ENCODE data around the gene FEM1B. TPM values are rescaled to one million over a fixed set of nuclear protein-coding genes. Genes with fewer than 3 reads are reported as not detected.
A peak's percentile ranks its signal among the peaks of the same experiment; 100 is the strongest.

The FEM1B gene
- total RNA-seq, 4 donors from 2014 or later, result 28.1 to 48.2 (median 43.0) TPM

GRCh38 chr15:68336516-68336915 is 59.0 kb downstream of the FEM1B start:
- Histone ChIP-seq H3K9me3 (no peaks in the 10 kb centered on the region), H3K27me3 (no peaks in the 10 kb centered on the region), H3K4me3 (no peak overlapping the region), H3K27ac (no peak overlapping the region), H3K36me3 (no peaks in the 10 kb centered on the region), H3K4me1 (peaks cover 0 to 2% (median 0%) of the 10 kb centered on the region in 4 donors)
- no peak for DNase-seq
- TF ChIP-seq, protein P1, sequence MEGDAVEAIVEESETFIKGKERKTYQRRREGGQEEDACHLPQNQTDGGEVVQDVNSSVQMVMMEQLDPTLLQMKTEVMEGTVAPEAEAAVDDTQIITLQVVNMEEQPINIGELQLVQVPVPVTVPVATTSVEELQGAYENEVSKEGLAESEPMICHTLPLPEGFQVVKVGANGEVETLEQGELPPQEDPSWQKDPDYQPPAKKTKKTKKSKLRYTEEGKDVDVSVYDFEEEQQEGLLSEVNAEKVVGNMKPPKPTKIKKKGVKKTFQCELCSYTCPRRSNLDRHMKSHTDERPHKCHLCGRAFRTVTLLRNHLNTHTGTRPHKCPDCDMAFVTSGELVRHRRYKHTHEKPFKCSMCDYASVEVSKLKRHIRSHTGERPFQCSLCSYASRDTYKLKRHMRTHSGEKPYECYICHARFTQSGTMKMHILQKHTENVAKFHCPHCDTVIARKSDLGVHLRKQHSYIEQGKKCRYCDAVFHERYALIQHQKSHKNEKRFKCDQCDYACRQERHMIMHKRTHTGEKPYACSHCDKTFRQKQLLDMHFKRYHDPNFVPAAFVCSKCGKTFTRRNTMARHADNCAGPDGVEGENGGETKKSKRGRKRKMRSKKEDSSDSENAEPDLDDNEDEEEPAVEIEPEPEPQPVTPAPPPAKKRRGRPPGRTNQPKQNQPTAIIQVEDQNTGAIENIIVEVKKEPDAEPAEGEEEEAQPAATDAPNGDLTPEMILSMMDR (IDR thresholded peaks at IDR 0.05), result no peak
- no peak for TF ChIP-seq POLR2A (IDR thresholded peaks at IDR 0.05)

- Histone ChIP-seq H3K4me3 (no peak overlapping the region), H3K9me3 (no peaks in the 10 kb centered on the region), H3K36me3 (no peaks in the 10 kb centered on the region), H3K27ac (no peak overlapping the region), H3K4me1 (peaks cover 0 to 11% (median 0%) of the 10 kb centered on the region in 4 donors), H3K27me3 (no peaks in the 10 kb centered on the region)
- no peak for DNase-seq
- TF ChIP-seq POLR2A (IDR thresholded peaks at IDR 0.05), result no peak
- TF ChIP-seq, protein P1 (IDR thresholded peaks at IDR 0.05), result no peak
These were observed 60.3 kb downstream of the FEM1B start for GRCh38 chr15:68337826-68338225.

DNA sequence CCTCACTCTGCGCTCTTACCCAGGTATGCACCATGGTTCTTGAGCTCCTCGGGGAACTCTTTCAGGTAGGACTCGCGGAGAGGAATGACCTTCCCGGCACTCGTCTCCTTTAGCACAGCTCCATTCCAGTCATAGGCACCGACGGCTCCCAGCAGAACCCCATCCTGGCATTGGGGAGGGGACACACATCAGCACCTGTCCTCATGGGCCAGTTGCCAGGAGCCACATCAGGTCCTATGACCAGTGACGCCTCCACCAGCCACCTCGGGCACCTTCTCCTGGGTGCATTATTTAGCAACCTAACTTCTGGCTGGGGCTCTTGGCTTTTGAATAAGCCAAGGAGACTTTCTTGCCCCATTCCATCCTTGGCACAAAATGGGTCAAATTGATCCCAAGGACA is 61.9 kb downstream of the FEM1B start:
- H3K27me3 ChIP-seq, result no peaks in the 10 kb centered on the region
- H3K27ac ChIP-seq, result no peak overlapping the region
- no peaks in the 10 kb centered on the region for H3K9me3 ChIP-seq
- DNase-seq, result no peak
- no peak for TF ChIP-seq POLR2A (IDR thresholded peaks at IDR 0.05)
- TF ChIP-seq, protein P1 (IDR thresholded peaks at IDR 0.05), result no peak
- peaks cover 0 to 11% (median 0%) of the 10 kb centered on the region in 4 donors for H3K4me1 ChIP-seq
- H3K36me3 ChIP-seq, result no peaks in the 10 kb centered on the region
- no peak overlapping the region for H3K4me3 ChIP-seq

DNA sequence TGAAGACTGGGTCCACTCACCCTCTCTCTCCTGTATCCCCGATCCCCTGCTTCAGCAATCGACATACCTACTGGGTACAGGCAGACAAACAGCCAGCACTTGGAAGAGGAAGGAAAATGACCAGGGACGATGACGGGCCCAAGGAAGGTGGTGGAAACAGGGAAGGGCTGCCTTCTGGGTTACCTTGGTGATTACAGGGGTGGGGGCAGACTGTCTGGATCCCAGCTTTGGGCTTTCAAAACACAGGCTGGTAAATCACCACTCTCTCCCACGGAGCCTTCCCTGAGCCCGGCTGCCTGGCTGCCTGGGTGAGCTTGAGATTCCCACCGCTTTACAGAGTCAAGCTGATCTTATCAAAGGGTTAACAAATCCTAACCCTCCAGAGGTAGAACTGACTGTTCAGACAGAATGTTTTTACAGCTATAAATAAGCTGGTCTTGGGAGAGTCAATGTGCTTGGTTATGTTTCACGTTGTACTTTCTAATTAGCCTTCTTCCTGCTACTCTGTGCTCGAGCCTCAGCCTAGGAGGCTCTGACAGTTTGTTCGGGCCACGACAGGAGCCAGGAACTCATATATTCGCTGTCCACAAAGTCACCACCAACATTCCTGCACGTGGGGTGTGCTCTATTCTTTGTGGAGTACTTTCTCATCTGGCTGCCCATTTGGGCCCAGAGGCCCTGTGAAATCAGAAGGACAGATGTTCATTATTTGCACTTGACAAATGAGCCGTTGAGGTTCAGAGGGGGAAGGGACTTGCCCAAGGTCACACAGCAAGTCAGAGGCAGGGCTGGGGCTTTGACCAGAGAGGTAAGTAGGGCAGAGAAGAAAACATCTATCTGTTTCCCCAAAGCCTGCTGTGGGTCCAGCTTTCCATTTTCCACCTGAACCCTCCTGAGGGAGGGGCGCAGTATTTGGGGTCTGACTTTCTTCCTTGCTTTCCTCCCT is 63.5 kb downstream of the FEM1B start:
- Histone ChIP-seq H3K27ac (peak overlapping the region in 1 of 4 donors; percentile 24), H3K27me3 (no peaks in the 10 kb centered on the region)
- no peak for DNase-seq

DNA sequence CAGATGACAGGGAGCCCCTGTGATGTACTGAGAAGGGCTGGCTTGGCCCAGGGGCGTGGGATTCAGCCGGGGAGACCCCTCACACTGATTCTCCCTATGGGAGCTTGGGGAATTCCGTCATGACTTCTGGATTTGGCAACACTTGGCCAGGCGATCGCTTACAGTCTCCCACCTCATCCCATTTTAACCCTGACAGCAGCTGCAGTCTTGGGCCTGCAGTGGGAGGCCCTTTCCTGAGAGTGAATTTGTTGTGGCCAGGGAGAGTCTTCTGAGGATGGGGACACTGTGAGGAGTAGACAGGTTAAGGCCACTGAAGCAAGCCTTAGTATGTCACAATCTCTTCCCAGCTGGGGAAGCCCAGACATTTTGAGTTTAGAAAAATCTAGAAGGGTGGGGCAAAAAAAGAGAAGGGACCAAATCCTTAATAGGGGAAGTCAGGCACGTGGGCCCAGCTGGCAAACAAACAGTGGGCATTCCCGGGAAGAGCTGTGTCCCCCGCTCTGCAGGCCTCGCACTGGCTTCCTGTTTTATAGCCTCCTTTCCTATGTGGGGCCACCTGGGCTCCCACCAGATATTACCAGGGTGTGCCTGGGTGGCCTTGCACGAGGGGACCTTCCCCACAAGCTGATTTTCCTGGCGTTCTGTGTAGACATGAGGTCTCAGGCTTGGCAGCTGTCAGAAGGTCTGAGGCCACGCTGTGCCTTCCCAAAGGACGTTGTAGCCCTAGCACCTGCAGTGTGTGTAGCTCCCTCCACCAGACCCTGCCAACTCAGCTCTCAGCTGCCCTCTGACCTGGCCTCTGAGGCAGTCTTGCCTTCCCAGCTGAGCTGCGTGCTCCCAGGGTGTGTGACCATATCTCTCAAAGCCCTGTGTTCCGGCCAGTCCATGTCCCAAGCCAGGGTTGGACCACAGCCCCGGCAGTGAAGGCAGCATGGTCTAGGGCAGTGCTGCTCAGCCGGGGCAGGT is 64.5 kb downstream of the FEM1B start:
- Histone ChIP-seq H3K9me3 (no peaks in the 10 kb centered on the region), H3K4me3 (no peak overlapping the region), H3K27ac (no peak overlapping the region), H3K4me1 (peaks cover 0 to 11% (median 0%) of the 10 kb centered on the region in 4 donors), H3K36me3 (no peaks in the 10 kb centered on the region), H3K27me3 (no peaks in the 10 kb centered on the region)
- DNase-seq, result no peak
- no peak for TF ChIP-seq POLR2A (IDR thresholded peaks at IDR 0.05)
- TF ChIP-seq, protein P1 (IDR thresholded peaks at IDR 0.05), result no peak

More for the DNA sequence above, 63.5 kb downstream of the FEM1B start:
- Histone ChIP-seq H3K4me1 (peaks cover 0 to 11% (median 0%) of the 10 kb centered on the region in 4 donors), H3K36me3 (no peaks in the 10 kb centered on the region), H3K4me3 (no peak overlapping the region), H3K9me3 (no peaks in the 10 kb centered on the region)
- TF ChIP-seq POLR2A (IDR thresholded peaks at IDR 0.05), result no peak
- TF ChIP-seq, protein P1 (IDR thresholded peaks at IDR 0.05), result no peak
